ENCODE measurements around the gene NEUROD2. TPM values are rescaled to one million over a fixed set of nuclear protein-coding genes. Genes with fewer than 3 reads are reported as not detected.

Gene NEUROD2
- total and polyA plus RNA-seq, 2 experiments from 2014 or later: not detected

GRCh38 chr17:39643271-39643670 is 35.6 kb upstream of the NEUROD2 start:
- H3K4me3 ChIP-seq: no peak overlapping the region
- no peaks in the 10 kb centered on the region for H3K9me2 ChIP-seq (ENCODE audit: insufficient read depth)
- Mint-ChIP-seq H3K4me1 (peaks cover 62% of the 10 kb centered on the region), H3K27me3 (ENCODE audit: insufficient read depth, low read depth, poor library complexity) (peaks cover 14% of the 10 kb centered on the region), H3K36me3 (ENCODE audit: low read depth) (no peaks in the 10 kb centered on the region; the same call in 1 of the 3 replicates), H3K27ac (no peak overlapping the region), H3K9me3 (no peaks in the 10 kb centered on the region), H3K4me3 (no peak overlapping the region; the same call in 2 of the 3 replicates)
- H3K27ac ChIP-seq (ENCODE audit: low read depth): no peak overlapping the region
- peaks cover 49% of the 10 kb centered on the region for H3K4me1 ChIP-seq (ENCODE audit: insufficient read depth)
- no peak overlapping the region for H3K4me2 ChIP-seq
- H3K79me2 ChIP-seq (replicated peaks; ENCODE audit: insufficient read depth): peaks cover 77% of the 10 kb centered on the region
- ATAC-seq (no peak), DNase-seq (ENCODE audit: low spot score) (no peak)
- peaks cover 17% of the 10 kb centered on the region; the same call in 1 of the 2 replicates for H3F3A ChIP-seq (replicated peaks; ENCODE audit: low read depth)
- no peak overlapping the region for H2AFZ ChIP-seq
- no peak for TF ChIP-seq REST (IDR thresholded peaks at IDR 0.05; ENCODE audit: unreplicated experiment)
- TF ChIP-seq, protein P1, sequence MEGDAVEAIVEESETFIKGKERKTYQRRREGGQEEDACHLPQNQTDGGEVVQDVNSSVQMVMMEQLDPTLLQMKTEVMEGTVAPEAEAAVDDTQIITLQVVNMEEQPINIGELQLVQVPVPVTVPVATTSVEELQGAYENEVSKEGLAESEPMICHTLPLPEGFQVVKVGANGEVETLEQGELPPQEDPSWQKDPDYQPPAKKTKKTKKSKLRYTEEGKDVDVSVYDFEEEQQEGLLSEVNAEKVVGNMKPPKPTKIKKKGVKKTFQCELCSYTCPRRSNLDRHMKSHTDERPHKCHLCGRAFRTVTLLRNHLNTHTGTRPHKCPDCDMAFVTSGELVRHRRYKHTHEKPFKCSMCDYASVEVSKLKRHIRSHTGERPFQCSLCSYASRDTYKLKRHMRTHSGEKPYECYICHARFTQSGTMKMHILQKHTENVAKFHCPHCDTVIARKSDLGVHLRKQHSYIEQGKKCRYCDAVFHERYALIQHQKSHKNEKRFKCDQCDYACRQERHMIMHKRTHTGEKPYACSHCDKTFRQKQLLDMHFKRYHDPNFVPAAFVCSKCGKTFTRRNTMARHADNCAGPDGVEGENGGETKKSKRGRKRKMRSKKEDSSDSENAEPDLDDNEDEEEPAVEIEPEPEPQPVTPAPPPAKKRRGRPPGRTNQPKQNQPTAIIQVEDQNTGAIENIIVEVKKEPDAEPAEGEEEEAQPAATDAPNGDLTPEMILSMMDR (conservative IDR thresholded peaks at IDR 0.05; ENCODE audit: low read depth in 2 of 2): no peak
- TF ChIP-seq POLR2AphosphoS5 (IDR thresholded peaks at IDR 0.05; ENCODE audit: low read depth): no peak
- TF ChIP-seq EZH2phosphoT487 (IDR thresholded peaks at IDR 0.05; ENCODE audit: unreplicated experiment): no peak
- no peak for TF ChIP-seq STAT1 (IDR thresholded peaks at IDR 0.05; ENCODE audit: unreplicated experiment)
- no peak for TF ChIP-seq JUNB (IDR thresholded peaks at IDR 0.05; ENCODE audit: unreplicated experiment)
- no peak for TF ChIP-seq CREB1 (CRISPR knock-in tag; IDR thresholded peaks at IDR 0.05; ENCODE audit: low read depth)
- H4K20me1 ChIP-seq (replicated peaks; ENCODE audit: insufficient read depth): peaks cover 15% of the 10 kb centered on the region
- H3K27me3 ChIP-seq (ENCODE audit: insufficient read depth): no peaks in the 10 kb centered on the region
- no peaks in the 10 kb centered on the region for H3K36me3 ChIP-seq (ENCODE audit: insufficient read depth)

DNA sequence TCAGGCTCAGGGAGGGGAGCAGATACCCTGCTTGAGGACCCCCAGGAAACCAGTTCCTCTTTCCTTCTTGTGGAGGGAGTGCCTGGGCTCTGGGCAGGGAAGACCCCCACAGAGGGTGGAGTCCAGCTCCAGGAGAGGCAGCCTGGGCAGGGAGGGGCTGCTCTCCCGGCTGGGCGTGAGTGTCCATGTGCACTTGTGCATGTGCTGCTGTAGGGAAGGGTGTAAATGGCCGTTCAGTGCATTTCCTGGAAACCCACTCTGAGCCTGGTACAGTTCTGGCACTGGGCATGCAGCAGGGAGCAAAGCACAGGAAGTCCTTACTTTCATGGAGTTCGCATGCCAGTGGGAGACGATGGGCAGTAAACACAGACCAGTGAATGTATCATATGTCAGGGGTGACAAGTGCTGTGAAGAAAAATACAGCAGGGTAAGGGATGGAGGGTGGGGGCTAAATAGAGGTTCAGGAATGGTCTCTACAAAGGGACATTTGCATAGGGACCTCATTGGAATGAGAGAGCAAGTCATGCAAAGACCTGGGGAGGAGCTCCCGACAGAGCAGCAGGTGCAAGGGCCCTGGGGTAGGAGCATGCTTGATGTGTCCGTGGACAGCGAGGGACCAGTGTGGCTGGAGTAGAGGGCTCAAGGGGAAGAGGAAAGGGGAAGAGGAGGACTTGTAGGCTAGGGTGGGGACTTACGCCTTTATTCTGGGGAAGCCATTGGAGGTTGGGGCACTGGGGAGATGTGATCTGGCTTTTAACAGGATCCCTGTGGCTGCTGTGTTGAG is 34.8 kb upstream of the NEUROD2 start:
- ATAC-seq: no peak
- DNase-seq (ENCODE audit: low spot score): no peak
- no peaks in the 10 kb centered on the region for H3K36me3 ChIP-seq (ENCODE audit: insufficient read depth)
- no peaks in the 10 kb centered on the region; the same call in 1 of the 3 replicates for H3K36me3 Mint-ChIP-seq (ENCODE audit: low read depth)
- no peaks in the 10 kb centered on the region for H3K27me3 ChIP-seq (ENCODE audit: insufficient read depth)
- H2AFZ ChIP-seq: no peak overlapping the region
- H3K27me3 Mint-ChIP-seq (ENCODE audit: insufficient read depth, low read depth, poor library complexity): peaks cover 16% of the 10 kb centered on the region
- H3K79me2 ChIP-seq (replicated peaks; ENCODE audit: insufficient read depth): peaks cover 81% of the 10 kb centered on the region
- peaks cover 70% of the 10 kb centered on the region for H3K4me1 Mint-ChIP-seq
- H3K27ac Mint-ChIP-seq: no peak overlapping the region
- no peak overlapping the region for H3K4me3 ChIP-seq
- H3K9me2 ChIP-seq (ENCODE audit: insufficient read depth): no peaks in the 10 kb centered on the region
- H4K20me1 ChIP-seq (replicated peaks; ENCODE audit: insufficient read depth): peaks cover 22% of the 10 kb centered on the region
- no peaks in the 10 kb centered on the region for H3K9me3 Mint-ChIP-seq
- H3K4me2 ChIP-seq: no peak overlapping the region
- H3K27ac ChIP-seq (ENCODE audit: low read depth): no peak overlapping the region
- H3F3A ChIP-seq (replicated peaks; ENCODE audit: low read depth): peaks cover 23% of the 10 kb centered on the region; the same call in 1 of the 2 replicates
- no peak overlapping the region; the same call in 2 of the 3 replicates for H3K4me3 Mint-ChIP-seq
- H3K4me1 ChIP-seq (ENCODE audit: insufficient read depth): peaks cover 56% of the 10 kb centered on the region
- TF ChIP-seq, protein P1 (conservative IDR thresholded peaks at IDR 0.05; ENCODE audit: low read depth in 2 of 2): no peak
- TF ChIP-seq CREB1 (CRISPR knock-in tag; IDR thresholded peaks at IDR 0.05; ENCODE audit: low read depth): no peak
- TF ChIP-seq EZH2 (IDR thresholded peaks at IDR 0.05; ENCODE audit: low read depth, unreplicated experiment): no peak
- no peak for TF ChIP-seq NANOG (IDR thresholded peaks at IDR 0.05; ENCODE audit: borderline replicate concordance)
- TF ChIP-seq STAT1 (IDR thresholded peaks at IDR 0.05; ENCODE audit: unreplicated experiment): no peak
